BLaER1 treated with 17β-estradiol and CSF1 and Interleukin-3, amounts not matched to agents 10 nM and 100 nM (cell line): ENCODE results near the gene NLRP6.
"Not testable (repeated sequence)": the region's sequence is repeated elsewhere in the genome, so short reads cannot be mapped to it uniquely, and the experiment has no call there.

Experiments
- H3K27ac ChIP-seq, 11 experiments: shearing (Covaris generic); formaldehyde crosslinking; 2 replicates each; pipeline ENCODE4 v1.8.1; 2022
- H3K27me3 ChIP-seq, 11 experiments: shearing (Covaris generic); formaldehyde crosslinking; 2 replicates each; pipeline ENCODE4 v1.8.1; 2022
- H3K36me3 ChIP-seq, 11 experiments: shearing (Covaris generic); formaldehyde crosslinking; 2 replicates each; pipeline ENCODE4 v1.8.1; 2022
- H3K4me1 ChIP-seq, 10 experiments: shearing (Covaris generic); formaldehyde crosslinking; 2 replicates each; pipeline ENCODE4 v1.8.1; 2022
- H3K4me2 ChIP-seq, 11 experiments: shearing (Covaris generic); formaldehyde crosslinking; 2 replicates each; pipeline ENCODE4 v1.8.1; 2022
- H3K4me3 ChIP-seq, 10 experiments: shearing (Covaris generic); formaldehyde crosslinking; 2 replicates each; pipeline ENCODE4 v1.8.1; 2022
- H3K9ac ChIP-seq, 11 experiments: shearing (Covaris generic); formaldehyde crosslinking; 2 replicates each; pipeline ENCODE4 v1.8.1; 2022
- H3K9me3 ChIP-seq, 11 experiments: shearing (Covaris generic); formaldehyde crosslinking; replicated peaks in 1 of 11; 2 replicates each; pipeline ENCODE4 v1.8.1; 2022
- H4K20me1 ChIP-seq, 11 experiments: shearing (Covaris generic); formaldehyde crosslinking; 2 replicates each; pipeline ENCODE4 v1.8.1; 2022
- Cebpa-rat ChIP-seq, 11 experiments: shearing (Covaris generic); IDR thresholded peaks; 2 replicates each; pipeline ENCODE4 v1.8.1; 2022

Gene NLRP6

DNA sequence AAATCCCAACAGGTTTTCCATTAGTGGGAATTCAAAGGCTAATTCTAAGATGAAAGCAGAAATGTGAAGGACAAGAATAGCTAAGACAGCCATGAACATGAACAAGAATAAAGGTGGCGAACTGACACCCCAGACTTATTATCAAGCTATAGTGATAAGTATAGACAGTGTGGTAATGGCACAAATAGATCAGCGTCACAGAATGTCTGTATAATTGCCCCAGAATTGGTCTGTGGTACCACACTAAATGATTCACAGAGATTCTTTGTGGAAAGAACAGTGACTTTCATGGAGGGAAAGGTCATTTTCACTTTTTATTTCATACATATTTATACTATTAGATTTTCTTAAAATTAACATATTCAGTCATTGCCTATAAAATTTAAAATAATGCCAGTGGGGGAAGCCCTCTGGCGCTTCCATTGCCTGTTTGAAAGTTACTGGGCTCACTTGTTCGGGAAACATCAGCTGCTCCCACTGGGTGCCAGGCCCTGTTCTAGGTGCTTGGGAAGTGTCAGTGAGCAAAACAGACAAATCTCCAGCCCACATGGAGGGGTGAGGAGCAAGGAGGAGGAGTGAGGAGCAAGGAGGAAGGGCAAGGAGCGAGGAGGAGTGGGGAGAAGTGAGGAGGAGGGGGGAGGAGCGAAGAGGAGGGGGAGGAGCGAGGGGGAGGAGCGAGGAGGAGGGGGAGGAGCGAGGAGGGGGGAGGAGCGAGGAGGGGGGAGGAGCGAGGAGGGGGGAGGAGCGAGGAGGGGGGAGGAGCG lies 11.3 kb upstream of the NLRP6 start:
- Histone ChIP-seq H3K4me3 (no peak overlapping the region), H3K4me2 (no peak overlapping the region; a peak in 1 of 22 replicates), H3K9ac (no peak overlapping the region), H4K20me1 (no peaks in the 10 kb centered on the region), H3K27me3 (no peaks in the 10 kb centered on the region), H3K27ac (peak overlapping the region in 7 of 11 experiments; percentile 25 to 60 (median 42); a peak in 10 of 22 replicates), H3K9me3 (peaks cover 7 to 11% (median 8%) of the 10 kb centered on the region in 11 experiments; a peak in 20 of 22 replicates), H3K4me1 (peaks cover 30 to 40% (median 36%) of the 10 kb centered on the region in 10 experiments), H3K36me3 (no peaks in the 10 kb centered on the region; a peak in 1 of 22 replicates)
- TF ChIP-seq Cebpa-rat (IDR thresholded peaks at IDR 0.05): no peak

DNA sequence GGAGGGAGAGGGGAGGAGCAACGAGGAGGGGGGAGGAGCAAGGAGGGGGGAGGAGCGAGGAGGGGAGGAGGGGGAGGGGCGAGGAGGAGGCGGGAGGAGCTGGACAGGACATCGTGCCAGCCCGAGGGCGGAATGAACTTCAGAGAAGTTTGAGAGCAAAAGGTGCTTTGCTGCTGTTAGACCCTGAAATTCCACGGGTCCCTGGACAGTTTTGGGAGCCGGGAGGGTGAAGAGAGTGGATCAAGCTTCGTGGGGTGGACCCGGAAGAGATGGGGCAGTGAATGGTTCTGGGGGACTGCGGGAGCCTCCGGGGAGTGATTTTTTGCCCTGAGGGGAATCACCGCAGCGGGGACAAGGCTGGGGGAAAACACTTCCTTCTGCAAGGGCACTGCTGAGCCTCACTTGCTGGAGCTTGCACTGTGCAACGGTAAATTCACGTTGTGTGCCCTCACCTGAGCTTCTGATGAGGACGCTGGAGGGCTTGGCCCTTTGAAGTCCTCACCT lies 10.7 kb upstream of the NLRP6 start:
- peak overlapping the region; percentile 53 to 76 (median 66) for H3K4me3 ChIP-seq
- H3K9me3 ChIP-seq: peaks cover 7 to 11% (median 8%) of the 10 kb centered on the region in 11 experiments; a peak in 20 of 22 replicates
- no peaks in the 10 kb centered on the region; a peak in 1 of 22 replicates for H3K36me3 ChIP-seq
- H3K4me1 ChIP-seq: peaks cover 37 to 47% (median 41%) of the 10 kb centered on the region in 10 experiments
- peak overlapping the region; percentile 82 to 100 (median 98) for H3K4me2 ChIP-seq
- peak overlapping the region; percentile 97 to 100 (median 99) for H3K27ac ChIP-seq
- no peak for TF ChIP-seq Cebpa-rat (IDR thresholded peaks at IDR 0.05)
- no peaks in the 10 kb centered on the region for H4K20me1 ChIP-seq
- no peaks in the 10 kb centered on the region for H3K27me3 ChIP-seq
- peak overlapping the region; percentile 91 to 99 (median 97) for H3K9ac ChIP-seq

DNA sequence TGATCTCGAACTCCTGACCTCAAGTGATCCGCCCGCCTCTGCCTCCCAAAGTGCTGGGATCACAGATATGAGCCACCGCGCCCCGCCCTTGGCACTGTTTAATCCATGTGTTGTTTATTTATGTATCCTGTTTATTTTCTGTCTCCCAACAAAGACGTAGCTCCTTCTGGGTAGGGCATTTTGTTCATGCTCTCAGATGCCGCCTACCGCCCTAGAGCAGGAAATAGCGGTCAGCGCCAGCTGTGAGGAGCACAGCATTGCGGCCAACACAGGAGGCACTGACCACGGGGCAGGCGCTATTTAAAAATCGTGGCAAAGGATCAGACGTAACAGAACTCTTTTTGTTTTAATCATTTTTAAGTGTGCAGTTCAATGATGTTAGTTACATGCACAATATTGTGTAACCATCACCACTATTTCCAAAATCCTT lies 9.5 kb upstream of the NLRP6 start:
- H3K9me3 ChIP-seq: peaks cover 7 to 17% (median 9%) of the 10 kb centered on the region in 11 experiments; a peak in 20 of 22 replicates
- peak overlapping the region; percentile 53 to 76 (median 66) for H3K4me3 ChIP-seq
- peak overlapping the region; percentile 97 to 100 (median 99) for H3K27ac ChIP-seq
- peak overlapping the region; percentile 82 to 100 (median 98) for H3K4me2 ChIP-seq
- peak overlapping the region; percentile 91 to 99 (median 97) for H3K9ac ChIP-seq
- TF ChIP-seq Cebpa-rat (IDR thresholded peaks at IDR 0.05): 0 out of 22 replicates have a peak, but pooled peaks of 1 of the 11 experiments have one; percentile 4
- H4K20me1 ChIP-seq, H3K27me3 ChIP-seq, H3K36me3 ChIP-seq: not testable (repeated sequence)
- H3K4me1 ChIP-seq: peaks cover 37 to 49% (median 44%) of the 10 kb centered on the region in 10 experiments

DNA sequence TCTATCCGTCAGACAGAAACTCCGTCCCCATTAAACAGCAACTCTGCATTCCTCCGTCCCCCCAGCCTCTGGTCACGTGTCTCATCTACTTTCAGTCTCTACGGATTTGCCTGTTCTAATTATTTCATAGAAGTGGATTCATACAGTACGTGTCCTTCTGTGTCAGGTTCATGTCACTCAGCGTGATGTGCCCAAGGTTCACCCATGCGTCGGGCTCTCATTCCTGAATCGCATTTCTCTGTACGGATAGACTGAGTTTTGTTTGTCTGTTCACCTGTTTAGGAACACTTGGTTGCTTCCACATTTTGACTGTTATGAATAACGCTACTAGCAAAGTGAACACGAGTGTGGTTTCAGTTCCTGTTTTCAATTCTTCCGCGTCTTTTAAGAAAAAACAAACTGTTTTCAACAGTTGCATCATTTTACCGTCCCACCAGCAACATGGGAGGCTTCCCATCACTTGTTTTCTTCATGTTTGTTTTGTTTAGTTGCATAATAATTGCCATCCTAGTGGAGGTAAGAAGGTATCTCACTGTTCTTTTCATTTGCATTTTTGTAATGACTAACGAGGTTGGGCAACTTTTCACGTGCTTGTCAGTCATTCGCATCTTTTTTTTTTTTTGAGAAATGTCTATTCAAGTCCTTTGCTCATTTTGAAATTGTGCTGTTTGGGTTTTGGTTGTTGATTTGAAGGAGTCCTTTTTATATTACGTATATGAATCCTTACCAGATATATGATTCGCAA lies 8.9 kb upstream of the NLRP6 start:
- Histone ChIP-seq H3K9me3 (peaks cover 7 to 17% (median 9%) of the 10 kb centered on the region in 11 experiments; a peak in 20 of 22 replicates), H3K9ac (peak overlapping the region; percentile 91 to 99 (median 97)), H3K4me2 (peak overlapping the region; percentile 90 to 100 (median 98)), H3K36me3 (no peaks in the 10 kb centered on the region; a peak in 1 of 22 replicates), H3K27me3 (no peaks in the 10 kb centered on the region), H3K27ac (peak overlapping the region; percentile 97 to 100 (median 99)), H3K4me3 (peak overlapping the region; percentile 53 to 76 (median 66); a peak in 19 of 20 replicates), H3K4me1 (peaks cover 37 to 52% (median 45%) of the 10 kb centered on the region in 10 experiments), H4K20me1 (no peaks in the 10 kb centered on the region)
- peak; percentile 50 to 100 (median 97); a peak in 19 of 22 replicates for TF ChIP-seq Cebpa-rat (IDR thresholded peaks at IDR 0.05)

DNA sequence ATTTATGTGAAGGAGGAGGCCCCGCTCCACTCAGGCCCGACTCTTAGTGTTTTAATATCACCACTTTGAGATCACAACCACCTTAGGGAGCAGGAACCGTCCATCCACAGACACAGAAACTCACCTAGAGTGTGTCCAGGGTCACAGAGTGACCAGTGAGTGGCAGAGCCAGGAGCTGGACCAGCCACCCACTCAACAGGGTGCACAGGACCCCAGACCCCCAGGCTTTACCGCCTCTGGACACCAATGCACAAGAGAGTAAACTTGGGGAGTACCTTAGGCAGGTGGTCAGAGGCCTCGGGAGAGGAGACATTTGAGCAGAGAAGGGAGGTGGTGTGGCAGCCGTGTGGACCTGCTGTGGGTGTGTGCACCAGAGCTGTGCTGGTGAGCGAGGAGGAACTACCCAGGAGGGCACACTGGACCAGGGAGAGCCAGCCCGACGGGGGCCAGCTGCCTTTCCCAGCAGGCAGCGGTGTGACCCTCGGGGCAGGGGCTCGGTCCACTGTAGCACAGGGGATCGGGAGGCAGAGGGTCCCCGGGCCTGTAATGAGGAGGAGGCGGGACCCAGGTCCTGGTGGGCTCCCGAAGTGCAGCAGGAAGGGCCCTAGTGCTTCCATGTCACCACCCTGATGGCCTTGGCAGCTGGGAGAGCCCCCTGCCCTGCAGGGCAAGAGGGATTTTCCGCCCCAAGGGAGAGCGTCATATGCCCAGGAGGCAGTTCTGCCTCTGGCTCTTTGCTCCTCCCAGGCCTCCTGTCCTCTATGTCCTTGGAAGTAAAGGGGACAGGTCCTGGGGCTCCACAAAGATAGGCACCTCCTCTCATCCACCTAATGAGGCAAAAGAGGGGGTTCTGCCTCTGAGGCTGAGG lies 7.5 kb upstream of the NLRP6 start:
- no peak for TF ChIP-seq Cebpa-rat (IDR thresholded peaks at IDR 0.05)
- Histone ChIP-seq H3K4me3 (peak overlapping the region in 3 of 10 experiments; percentile 12 to 72 (median 28); a peak in 3 of 20 replicates), H3K9ac (peak overlapping the region; percentile 91 to 99 (median 97)), H3K4me1 (peaks cover 37 to 66% (median 47%) of the 10 kb centered on the region in 10 experiments), H3K9me3 (peaks cover 6 to 15% (median 7%) of the 10 kb centered on the region in 11 experiments; a peak in 20 of 22 replicates), H3K36me3 (no peaks in the 10 kb centered on the region; a peak in 1 of 22 replicates), H4K20me1 (no peaks in the 10 kb centered on the region), H3K27me3 (no peaks in the 10 kb centered on the region), H3K27ac (peak overlapping the region; percentile 97 to 100 (median 99)), H3K4me2 (peak overlapping the region; percentile 78 to 100 (median 96))

DNA sequence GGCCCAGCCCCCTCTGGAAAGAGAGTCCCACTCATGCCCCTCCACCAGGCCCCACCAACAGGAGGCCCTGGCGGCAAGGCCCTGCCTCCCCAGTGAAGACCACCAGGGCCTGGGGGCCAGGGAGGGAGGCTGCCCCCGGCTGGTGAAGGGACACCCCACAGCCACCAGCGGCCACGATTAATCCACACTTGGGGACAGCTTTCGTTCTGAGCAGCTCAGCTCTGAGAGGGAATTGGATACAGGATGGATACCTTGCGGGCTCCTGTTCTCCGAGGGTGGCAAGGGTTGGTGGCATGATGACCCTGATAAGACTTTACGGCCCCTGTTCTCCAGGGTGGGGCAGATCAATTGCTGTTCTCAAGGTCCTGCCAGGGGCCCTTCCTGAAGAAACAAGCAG lies 6.9 kb upstream of the NLRP6 start:
- Histone ChIP-seq H3K4me3 (peak overlapping the region in 1 of 10 experiments; percentile 12; a peak in 2 of 20 replicates), H3K9ac (peak overlapping the region; percentile 91 to 99 (median 97)), H3K27ac (peak overlapping the region; percentile 97 to 100 (median 99))

DNA sequence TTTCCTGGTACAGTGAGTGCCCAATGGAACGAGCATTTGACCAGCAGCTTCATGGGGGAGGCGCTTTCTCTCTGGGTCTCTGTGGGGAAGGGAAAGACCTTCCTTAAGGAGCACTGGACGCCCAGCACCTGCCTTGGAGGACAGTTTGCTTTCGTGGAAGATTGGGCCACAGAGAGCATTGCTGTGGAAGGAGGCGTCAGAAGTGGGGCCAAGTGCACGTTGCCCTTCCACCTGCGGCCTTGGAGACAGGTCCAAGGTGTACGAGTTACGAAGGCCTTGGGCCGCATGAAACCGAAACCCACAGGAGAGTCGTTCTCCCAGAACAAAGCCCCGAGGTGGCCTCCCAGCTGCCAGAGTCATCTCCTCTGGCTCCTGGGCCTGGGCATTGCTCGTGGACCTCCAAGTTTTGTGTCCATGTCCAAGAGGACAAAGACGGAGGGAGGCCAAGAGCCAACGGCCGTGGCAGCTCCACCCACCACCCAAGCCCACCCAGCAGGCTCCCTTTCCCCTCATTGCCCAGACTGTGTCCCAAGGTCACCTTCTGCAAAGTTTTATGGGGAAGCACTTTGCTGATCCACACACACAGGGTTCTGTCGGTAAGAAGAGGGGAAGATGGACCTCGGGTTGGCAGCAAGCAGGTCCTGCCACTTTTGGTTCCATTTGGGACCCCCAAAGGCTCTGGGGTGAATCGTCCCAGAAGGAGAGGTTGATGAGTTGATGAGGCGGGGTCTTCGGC lies 5.8 kb upstream of the NLRP6 start:
- Histone ChIP-seq H3K9ac (peak overlapping the region in 3 of 11 experiments; percentile 36 to 98 (median 96); a peak in 2 of 22 replicates), H3K27ac (peak overlapping the region; percentile 18 to 100 (median 99); a peak in 18 of 22 replicates), H3K36me3 (no peaks in the 10 kb centered on the region), H3K4me2 (peak overlapping the region; percentile 5 to 100 (median 94); a peak in 13 of 22 replicates), H3K27me3 (peaks cover 0 to 11% (median 2%) of the 10 kb centered on the region in 11 experiments; a peak in 7 of 22 replicates), H4K20me1 (no peaks in the 10 kb centered on the region), H3K4me1 (peaks cover 37 to 70% (median 46%) of the 10 kb centered on the region in 10 experiments), H3K9me3 (peaks cover 0 to 21% (median 11%) of the 10 kb centered on the region in 11 experiments; a peak in 16 of 22 replicates), H3K4me3 (no peak overlapping the region)
- TF ChIP-seq Cebpa-rat (IDR thresholded peaks at IDR 0.05): no peak

More for the DNA sequence above, 6.9 kb upstream of the NLRP6 start:
- Histone ChIP-seq H3K27me3 (peaks cover 0 to under 1% (median 0%) of the 10 kb centered on the region in 11 experiments; a peak in 1 of 22 replicates), H3K4me1 (peaks cover 37 to 70% (median 47%) of the 10 kb centered on the region in 10 experiments), H3K9me3 (peaks cover under 1 to 15% (median 5%) of the 10 kb centered on the region in 11 experiments; a peak in 16 of 22 replicates), H3K4me2 (peak overlapping the region; percentile 78 to 100 (median 96)), H3K36me3 (no peaks in the 10 kb centered on the region), H4K20me1 (no peaks in the 10 kb centered on the region)
- no peak for TF ChIP-seq Cebpa-rat (IDR thresholded peaks at IDR 0.05)
